Measurements from ENCODE around the gene SUN5.
"Not testable (repeated sequence)": the region's sequence is repeated elsewhere in the genome, so short reads cannot be mapped to it uniquely, and the experiment has no call there.

The SUN5 gene

GRCh38 chr20:32963176-32963575, 41.1 kb downstream of the SUN5 start:
- DNase-seq (ENCODE audit: low read depth) = no peak

DNA sequence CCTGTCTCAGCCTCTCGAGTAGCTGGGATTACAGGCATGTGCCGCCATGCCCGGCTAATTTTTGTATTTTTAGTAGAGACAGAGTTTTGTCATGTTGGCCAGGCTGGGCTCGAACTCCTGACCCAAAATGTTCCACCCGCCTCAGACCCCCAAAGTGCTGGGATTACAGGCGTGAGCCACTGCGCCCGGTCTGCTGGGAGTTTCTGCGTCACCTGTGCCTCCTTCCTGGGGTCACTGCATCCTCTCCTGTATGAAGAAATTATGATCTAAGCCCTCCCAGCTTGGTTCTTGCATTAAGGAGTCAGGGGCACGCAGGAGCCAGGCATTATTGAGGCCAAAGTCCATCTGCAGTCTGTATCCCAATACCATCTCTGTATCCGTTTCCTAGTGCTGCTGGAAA, 41.6 kb downstream of the SUN5 start:
- DNase-seq (ENCODE audit: low read depth) = not testable (repeated sequence)

GRCh38 chr20:32962053-32962452, 42.2 kb downstream of the SUN5 start:
- no peak for DNase-seq (ENCODE audit: low read depth)

- DNase-seq (ENCODE audit: low read depth) = no peak
Observed at GRCh38 chr20:32960849-32961731, 43.1 kb downstream of the SUN5 start.

- no peak for DNase-seq (ENCODE audit: low read depth)
Observed at GRCh38 chr20:32960222-32960518, 44.1 kb downstream of the SUN5 start.

DNA sequence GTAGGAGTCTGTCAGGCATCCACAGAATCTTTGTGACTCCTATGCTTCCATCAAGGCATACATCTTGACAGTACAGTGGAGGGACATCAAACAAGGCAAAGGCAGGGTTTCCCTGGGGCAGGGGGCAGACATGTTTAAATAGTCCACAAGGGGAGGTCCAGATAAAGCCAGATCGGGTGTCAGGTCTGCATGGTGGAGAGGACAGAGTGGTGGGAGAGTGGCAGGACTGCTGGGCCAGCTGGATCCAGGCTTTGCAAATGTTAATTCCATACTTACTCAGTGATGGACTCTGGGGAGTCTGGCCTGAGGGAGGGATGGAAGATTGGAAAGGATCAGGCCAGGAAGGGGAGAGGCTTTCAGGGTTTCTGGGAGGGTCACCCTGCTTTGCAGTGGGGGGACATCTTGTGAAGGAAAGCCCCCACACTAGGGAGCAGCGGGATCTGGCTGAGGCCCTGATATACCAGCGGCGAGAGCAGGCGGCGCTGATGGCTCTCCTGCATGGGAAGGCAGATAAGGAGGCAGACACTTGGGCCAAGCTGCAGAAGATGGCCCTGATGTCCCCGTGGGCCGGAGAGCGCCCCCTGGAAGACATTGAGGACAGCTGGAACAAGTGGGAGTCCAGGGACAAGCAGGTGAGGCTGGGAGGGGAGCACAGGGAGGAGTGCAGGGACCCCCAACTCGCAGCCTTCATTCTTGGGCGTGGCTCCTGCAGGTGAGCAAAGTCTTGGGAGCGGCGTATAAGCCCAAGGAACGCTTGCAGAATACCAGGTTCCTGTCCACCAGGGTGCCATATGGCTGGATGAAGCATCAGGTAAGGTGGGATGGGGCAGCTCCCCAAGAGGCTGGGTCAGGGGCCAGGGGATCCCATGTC, 44.6 kb downstream of the SUN5 start:
- no peak for DNase-seq (ENCODE audit: low read depth)

DNA sequence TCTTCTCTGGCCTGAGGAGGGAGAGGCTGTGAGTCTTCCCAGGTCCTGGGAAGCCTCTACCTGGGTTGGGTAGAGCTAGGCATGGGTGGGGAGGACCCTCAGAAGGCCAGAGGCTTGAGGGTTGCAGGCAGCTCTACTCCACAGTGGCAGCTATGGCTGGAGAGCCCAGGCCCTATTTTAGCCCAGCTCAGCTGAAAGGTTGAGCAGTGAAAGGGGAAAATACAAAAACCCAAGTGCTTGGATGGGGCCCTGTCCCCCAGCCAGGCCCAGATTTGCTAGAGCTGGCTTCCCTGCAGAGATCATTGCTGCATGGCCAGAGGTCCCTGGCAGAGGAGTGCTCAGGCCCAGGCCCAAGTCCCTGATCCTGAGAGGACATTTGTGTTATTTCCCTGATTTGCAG, 45.7 kb downstream of the SUN5 start:
- no peak for DNase-seq (ENCODE audit: low read depth)

GRCh38 chr20:32957459-32957858, 46.8 kb downstream of the SUN5 start:
- no peak for DNase-seq (ENCODE audit: low read depth)

GRCh38 chr20:32950539-32950938, 53.7 kb downstream of the SUN5 start:
- not testable (repeated sequence) for DNase-seq (ENCODE audit: low read depth)

- no peak for DNase-seq (ENCODE audit: low read depth)
Observed at GRCh38 chr20:32946629-32947028, 57.6 kb downstream of the SUN5 start.

DNA sequence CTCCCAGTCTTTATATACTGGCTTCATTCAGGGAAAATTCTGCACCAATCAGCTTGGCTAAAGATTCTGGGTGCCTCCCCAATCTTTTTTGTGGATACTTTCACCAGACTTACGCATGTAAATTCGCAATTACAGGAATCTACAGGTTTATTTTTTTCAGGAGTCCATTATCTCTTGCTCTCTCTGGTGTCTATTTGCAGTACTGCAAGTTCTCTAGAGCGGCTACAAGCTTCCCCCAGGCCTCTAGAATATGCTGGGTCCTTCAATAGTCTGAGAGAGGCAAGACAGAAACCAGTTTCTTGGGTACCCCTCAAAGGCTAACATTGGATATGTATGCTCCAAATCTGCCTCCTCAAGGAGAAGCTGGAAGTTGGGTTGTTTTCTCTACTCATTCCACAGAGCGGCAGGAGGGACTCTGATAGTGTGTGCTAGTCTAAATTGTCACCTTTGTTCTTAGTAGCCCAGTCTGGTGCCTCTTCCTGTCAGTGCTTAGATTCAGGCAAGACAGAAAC, 58.5 kb downstream of the SUN5 start:
- DNase-seq (ENCODE audit: low read depth) = peak; percentile 29

DNA sequence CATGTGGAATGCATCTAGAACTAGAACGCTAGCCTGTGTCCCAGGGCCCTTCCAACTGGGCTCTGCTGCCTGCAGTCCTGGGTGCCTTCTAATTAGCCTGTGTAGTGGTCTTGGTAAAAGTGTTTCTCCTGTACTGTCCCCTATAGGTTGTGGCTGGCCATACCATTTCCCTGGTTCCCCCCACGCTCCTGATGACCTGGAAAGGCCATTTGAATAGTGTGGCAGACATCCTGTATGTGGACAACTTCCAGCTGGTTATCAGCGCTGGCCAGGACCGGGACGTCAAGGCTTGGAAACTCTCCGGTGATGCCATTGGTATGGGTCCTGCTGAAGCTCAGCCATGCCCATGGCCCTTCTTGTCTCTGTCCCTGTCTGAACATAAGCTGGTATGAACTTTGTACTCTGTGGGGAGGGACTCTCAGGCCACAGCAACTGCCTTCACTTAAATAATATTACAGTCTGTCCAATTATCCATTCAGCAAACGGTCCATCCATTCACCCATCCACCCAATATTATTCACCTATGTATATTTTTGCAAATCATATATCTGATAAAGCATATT, 60.7 kb downstream of the SUN5 start:
- no peak for DNase-seq (ENCODE audit: low read depth)

- DNase-seq (ENCODE audit: low read depth) = peak; percentile 2
Observed at GRCh38 chr20:32941155-32941885, 62.9 kb downstream of the SUN5 start.

DNA sequence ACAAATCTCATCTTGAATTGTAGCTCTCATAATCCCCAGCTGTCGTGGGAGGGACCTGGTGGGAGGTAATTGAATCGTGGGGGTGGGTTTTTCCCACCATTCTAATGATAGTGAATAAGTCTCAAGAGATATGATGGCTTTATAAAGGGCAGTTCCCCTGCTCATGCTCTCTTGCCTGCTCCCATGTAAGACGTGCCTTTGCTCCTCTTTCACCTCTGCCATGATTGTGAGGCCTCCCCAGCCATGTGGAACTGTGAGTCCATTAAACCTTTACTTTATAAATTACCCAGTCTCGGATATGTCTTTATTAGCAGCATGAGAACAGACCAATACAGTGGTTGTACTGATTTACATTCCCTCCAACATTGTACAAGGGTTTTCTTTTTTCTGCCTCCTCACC, 69.7 kb downstream of the SUN5 start:
- DNase-seq (ENCODE audit: low read depth) = no peak
